ENCODE results near the gene CHMP4B. TPM values are rescaled to one million over a fixed set of nuclear protein-coding genes. Genes with fewer than 3 reads are reported as not detected.

The CHMP4B gene
- total RNA-seq, 1 donor from 2014 or later, result 104 TPM

- H3K36me3 ChIP-seq, result peaks cover 4% of the 10 kb centered on the region
- intact Hi-C loops (cut with micrococcal nuclease), result no loop called here
- TF ChIP-seq CTCF (IDR thresholded peaks at IDR 0.05; ENCODE audit: borderline replicate concordance), result no peak
- peak overlapping the region; percentile 97 for H3K4me3 ChIP-seq
- peak overlapping the region; percentile 94 for H3K27ac ChIP-seq (replicated peaks)
- DNase-seq, result peak; percentile 45
- H3K27me3 ChIP-seq (ENCODE audit: low read depth), result no peaks in the 10 kb centered on the region
- H3K4me1 ChIP-seq, result peaks cover 66% of the 10 kb centered on the region
- H3K9me3 ChIP-seq (replicated peaks), result no peaks in the 10 kb centered on the region
Observed at GRCh38 chr20:33812152-33812849, 1.2 kb downstream of the CHMP4B start.

- peak overlapping the region; percentile 94 for H3K27ac ChIP-seq (replicated peaks)
- H3K27me3 ChIP-seq (ENCODE audit: low read depth), result no peaks in the 10 kb centered on the region
- intact Hi-C loops (cut with micrococcal nuclease), result no loop called here
- peaks cover 4% of the 10 kb centered on the region for H3K36me3 ChIP-seq
- peak overlapping the region; percentile 97 for H3K4me3 ChIP-seq
- no peaks in the 10 kb centered on the region for H3K9me3 ChIP-seq (replicated peaks)
- H3K4me1 ChIP-seq, result peaks cover 72% of the 10 kb centered on the region
- TF ChIP-seq CTCF (IDR thresholded peaks at IDR 0.05; ENCODE audit: borderline replicate concordance), result no peak
- DNase-seq, result no peak
Observed at GRCh38 chr20:33812908-33813462, 1.8 kb downstream of the CHMP4B start.

- TF ChIP-seq CTCF (IDR thresholded peaks at IDR 0.05; ENCODE audit: borderline replicate concordance), result no peak
- Histone ChIP-seq H3K36me3 (peaks cover 4% of the 10 kb centered on the region), H3K27me3 (ENCODE audit: low read depth) (no peaks in the 10 kb centered on the region), H3K4me3 (no peak overlapping the region), H3K4me1 (peaks cover 85% of the 10 kb centered on the region), H3K9me3 (replicated peaks) (no peaks in the 10 kb centered on the region), H3K27ac (replicated peaks) (peak overlapping the region; percentile 31)
- intact Hi-C loops (cut with micrococcal nuclease), result no loop called here
- no peak for DNase-seq
Observed at GRCh38 chr20:33814238-33814712, 3.1 kb downstream of the CHMP4B start.

- Histone ChIP-seq H3K27ac (replicated peaks) (no peak overlapping the region), H3K9me3 (replicated peaks) (no peaks in the 10 kb centered on the region), H3K4me1 (peaks cover 96% of the 10 kb centered on the region), H3K27me3 (ENCODE audit: low read depth) (no peaks in the 10 kb centered on the region), H3K4me3 (no peak overlapping the region), H3K36me3 (peaks cover 4% of the 10 kb centered on the region)
- TF ChIP-seq CTCF (IDR thresholded peaks at IDR 0.05; ENCODE audit: borderline replicate concordance), result no peak
- intact Hi-C loops (cut with micrococcal nuclease), result no loop called here
- DNase-seq, result no peak
Observed at GRCh38 chr20:33815671-33816070, 4.5 kb downstream of the CHMP4B start.

GRCh38 chr20:33816191-33816590, 5.0 kb downstream of the CHMP4B start:
- Histone ChIP-seq H3K27me3 (ENCODE audit: low read depth) (no peaks in the 10 kb centered on the region), H3K9me3 (replicated peaks) (no peaks in the 10 kb centered on the region), H3K4me1 (peaks cover 99% of the 10 kb centered on the region), H3K4me3 (no peak overlapping the region), H3K36me3 (peaks cover 4% of the 10 kb centered on the region), H3K27ac (replicated peaks) (no peak overlapping the region)
- intact Hi-C loops (cut with micrococcal nuclease), result no loop called here
- DNase-seq, result no peak
- TF ChIP-seq CTCF (IDR thresholded peaks at IDR 0.05; ENCODE audit: borderline replicate concordance), result no peak
